ENCODE measurements around the gene DISC1.

DNA sequence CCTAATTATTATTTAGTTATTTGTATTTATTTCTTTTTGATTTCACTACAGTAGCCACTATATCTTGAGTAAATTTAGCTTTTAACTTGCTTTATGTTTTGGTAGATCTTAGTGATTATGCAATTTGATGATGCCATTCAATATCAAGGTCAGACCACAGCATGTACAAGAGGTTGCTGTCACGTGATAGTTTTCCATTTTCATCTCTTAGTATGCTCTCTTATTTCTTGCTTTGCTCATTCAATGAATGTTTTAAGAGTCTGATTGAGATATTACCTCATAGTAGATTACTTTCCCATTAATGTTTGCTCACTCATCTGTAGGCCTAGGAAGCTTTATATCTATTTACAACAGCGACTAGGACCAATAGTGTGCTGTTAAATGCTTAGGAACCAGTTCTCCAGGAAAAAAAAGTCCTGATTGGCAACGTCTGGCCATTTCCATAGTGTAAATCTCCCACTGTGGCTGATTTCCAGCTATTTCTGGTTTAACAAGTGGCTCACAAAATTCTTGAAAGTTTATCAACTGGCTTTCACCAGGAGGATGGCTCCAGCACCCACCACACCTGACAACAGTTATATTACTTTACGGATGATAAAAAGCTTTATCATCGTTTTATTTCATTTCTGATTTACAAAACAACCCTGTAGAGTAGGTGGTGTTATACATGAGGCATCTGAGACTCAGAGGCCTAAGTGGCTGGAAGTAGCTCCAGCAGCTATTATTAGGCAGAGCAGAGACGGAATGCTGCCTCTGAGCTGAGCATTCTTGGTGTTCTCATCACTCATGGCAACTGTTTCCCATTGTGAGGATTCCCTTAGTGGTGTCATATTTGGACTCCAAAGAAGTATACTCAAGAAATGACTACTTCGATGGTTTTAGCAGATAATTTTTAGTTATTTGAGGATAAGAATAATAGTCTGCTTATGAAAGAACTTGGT lies 235.2 kb downstream of the DISC1 start:
- no peak for TF ChIP-seq POLR2A (IDR thresholded peaks at IDR 0.05)
- TF ChIP-seq, protein P1, sequence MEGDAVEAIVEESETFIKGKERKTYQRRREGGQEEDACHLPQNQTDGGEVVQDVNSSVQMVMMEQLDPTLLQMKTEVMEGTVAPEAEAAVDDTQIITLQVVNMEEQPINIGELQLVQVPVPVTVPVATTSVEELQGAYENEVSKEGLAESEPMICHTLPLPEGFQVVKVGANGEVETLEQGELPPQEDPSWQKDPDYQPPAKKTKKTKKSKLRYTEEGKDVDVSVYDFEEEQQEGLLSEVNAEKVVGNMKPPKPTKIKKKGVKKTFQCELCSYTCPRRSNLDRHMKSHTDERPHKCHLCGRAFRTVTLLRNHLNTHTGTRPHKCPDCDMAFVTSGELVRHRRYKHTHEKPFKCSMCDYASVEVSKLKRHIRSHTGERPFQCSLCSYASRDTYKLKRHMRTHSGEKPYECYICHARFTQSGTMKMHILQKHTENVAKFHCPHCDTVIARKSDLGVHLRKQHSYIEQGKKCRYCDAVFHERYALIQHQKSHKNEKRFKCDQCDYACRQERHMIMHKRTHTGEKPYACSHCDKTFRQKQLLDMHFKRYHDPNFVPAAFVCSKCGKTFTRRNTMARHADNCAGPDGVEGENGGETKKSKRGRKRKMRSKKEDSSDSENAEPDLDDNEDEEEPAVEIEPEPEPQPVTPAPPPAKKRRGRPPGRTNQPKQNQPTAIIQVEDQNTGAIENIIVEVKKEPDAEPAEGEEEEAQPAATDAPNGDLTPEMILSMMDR (IDR thresholded peaks at IDR 0.05): no peak
